Duodenal mucosa (tissue), 2 donors: ENCODE measurements around the gene D2HGDH.
A peak's percentile ranks its signal among the peaks of the same experiment; 100 is the strongest.

Experiments
- H3K27ac ChIP-seq: one replicate; pipeline ENCODE4 v1.7.0; 2013; ENCODE audit warnings: low read depth, low read length
- H3K27me3 ChIP-seq, 2 donors: one replicate each; pipeline ENCODE4 v1.7.0; 2013; ENCODE audit warnings: low read length in 2 of 2, control low read depth in 1 of 2; ENCODE audit not compliant: insufficient read depth in 2 of 2, control insufficient read depth in 1 of 2
- H3K36me3 ChIP-seq, 2 donors: one replicate each; pipeline ENCODE4 v1.7.0; 2013; ENCODE audit warnings: low read length in 2 of 2, control low read depth in 1 of 2; ENCODE audit not compliant: insufficient read depth in 2 of 2, control insufficient read depth in 1 of 2
- H3K4me1 ChIP-seq, 2 donors: one replicate each; pipeline ENCODE4 v1.7.0; 2013; ENCODE audit warnings: low read length in 2 of 2, control low read depth in 1 of 2; ENCODE audit not compliant: insufficient read depth in 2 of 2, control insufficient read depth in 1 of 2
- H3K4me3 ChIP-seq, 2 donors: one replicate each; pipeline ENCODE4 v1.7.0; 2013; ENCODE audit warnings: low read length in 2 of 2, low read depth in 1 of 2
- H3K9ac ChIP-seq, 2 donors: one replicate each; pipeline ENCODE4 v1.7.0; 2013; ENCODE audit warnings: low read length in 2 of 2, low read depth in 1 of 2
- H3K9me3 ChIP-seq, 2 donors: one replicate each; pipeline ENCODE4 v1.7.0; 2013; ENCODE audit warnings: low read length in 2 of 2, control low read depth in 1 of 2; ENCODE audit not compliant: control insufficient read depth in 1 of 2

Gene D2HGDH

GRCh38 chr2:241734467-241735208 lies at the start of gene D2HGDH:
TSS of gene D2HGDH (plus strand) at chr2:241734630. CDS start at chr2:241735225, 595 bp downstream.
- H3K9me3 ChIP-seq, result no peaks in the 10 kb centered on the region
- peaks cover 4% of the 10 kb centered on the region in 2 donors for H3K4me1 ChIP-seq
- no peaks in the 10 kb centered on the region for H3K27me3 ChIP-seq
- peaks cover 0 to 3% of the 10 kb centered on the region in 2 donors for H3K36me3 ChIP-seq
- peak within 1 kb of the TSS; percentile 73 to 86 for H3K9ac ChIP-seq
- H3K4me3 ChIP-seq, result peak within 1 kb of the TSS; percentile 84 to 88
- H3K27ac ChIP-seq, result peak within 1 kb of the TSS; percentile 92

- H3K27ac ChIP-seq, result no peak overlapping the region
- no peaks in the 10 kb centered on the region for H3K27me3 ChIP-seq
- peak overlapping the region; percentile 87 to 89 for H3K4me3 ChIP-seq
- H3K36me3 ChIP-seq, result peaks cover 4 to 15% of the 10 kb centered on the region in 2 donors
- peak overlapping the region; percentile 74 to 79 for H3K9ac ChIP-seq
- H3K4me1 ChIP-seq, result peaks cover 13 to 14% of the 10 kb centered on the region in 2 donors
- H3K9me3 ChIP-seq, result no peaks in the 10 kb centered on the region
Observed at GRCh38 chr2:241686324-241686649, 48.1 kb upstream of the D2HGDH start.

- Histone ChIP-seq H3K27ac (peak within 1 kb of the TSS; percentile 91), H3K9ac (peak within 1 kb of the TSS; percentile 79 to 93), H3K4me1 (peaks cover 13 to 14% of the 10 kb centered on the region in 2 donors), H3K27me3 (no peaks in the 10 kb centered on the region), H3K36me3 (peaks cover 4 to 19% of the 10 kb centered on the region in 2 donors), H3K9me3 (no peaks in the 10 kb centered on the region), H3K4me3 (peak within 1 kb of the TSS; percentile 96 to 97)
Observed at GRCh38 chr2:241686650-241687425, 47.6 kb upstream of the D2HGDH start, which contains the start of gene DTYMK. TSS of gene DTYMK (minus strand) at chr2:241686815. CDS start at chr2:241686783, 32 bp downstream.

GRCh38 chr2:241689306-241689705 lies 45.1 kb upstream of the D2HGDH start:
- H3K9me3 ChIP-seq, result no peaks in the 10 kb centered on the region
- H3K4me3 ChIP-seq, result no peak overlapping the region
- H3K4me1 ChIP-seq, result peaks cover 13 to 14% of the 10 kb centered on the region in 2 donors
- no peaks in the 10 kb centered on the region for H3K27me3 ChIP-seq
- H3K27ac ChIP-seq, result no peak overlapping the region
- H3K9ac ChIP-seq, result no peak overlapping the region
- H3K36me3 ChIP-seq, result peaks cover 4 to 27% of the 10 kb centered on the region in 2 donors

- H3K4me3 ChIP-seq, result no peak overlapping the region
- H3K9me3 ChIP-seq, result no peaks in the 10 kb centered on the region
- H3K4me1 ChIP-seq, result peaks cover 13 to 14% of the 10 kb centered on the region in 2 donors
- H3K36me3 ChIP-seq, result peaks cover 4 to 35% of the 10 kb centered on the region in 2 donors
- no peak overlapping the region for H3K9ac ChIP-seq
- no peaks in the 10 kb centered on the region for H3K27me3 ChIP-seq
- no peak overlapping the region for H3K27ac ChIP-seq
Observed at GRCh38 chr2:241690202-241690717, 44.2 kb upstream of the D2HGDH start.

- H3K36me3 ChIP-seq, result peaks cover 4 to 35% of the 10 kb centered on the region in 2 donors
- no peak overlapping the region for H3K27ac ChIP-seq
Observed at GRCh38 chr2:241692448-241692847, 42.0 kb upstream of the D2HGDH start.

GRCh38 chr2:241695651-241696050 lies 38.8 kb upstream of the D2HGDH start:
- H3K36me3 ChIP-seq, result peaks cover 0 to 24% of the 10 kb centered on the region in 2 donors
- no peaks in the 10 kb centered on the region for H3K4me1 ChIP-seq
- H3K9ac ChIP-seq, result no peak overlapping the region
- H3K27me3 ChIP-seq, result no peaks in the 10 kb centered on the region
- no peak overlapping the region for H3K4me3 ChIP-seq
- no peak overlapping the region for H3K27ac ChIP-seq
- no peaks in the 10 kb centered on the region for H3K9me3 ChIP-seq

More at GRCh38 chr2:241692448-241692847, 42.0 kb upstream of the D2HGDH start:
- Histone ChIP-seq H3K4me3 (no peak overlapping the region), H3K9ac (no peak overlapping the region), H3K27me3 (no peaks in the 10 kb centered on the region), H3K9me3 (no peaks in the 10 kb centered on the region), H3K4me1 (peaks cover 5 to 9% of the 10 kb centered on the region in 2 donors)

- H3K9me3 ChIP-seq, result no peaks in the 10 kb centered on the region
- H3K4me3 ChIP-seq, result peak overlapping the region; percentile 67 to 77
- H3K4me1 ChIP-seq, result peaks cover 6 to 8% of the 10 kb centered on the region in 2 donors
- peak overlapping the region in 1 of 2 donors; percentile 77 for H3K9ac ChIP-seq
- no peak overlapping the region for H3K27ac ChIP-seq
- H3K27me3 ChIP-seq, result no peaks in the 10 kb centered on the region
- peaks cover 5 to 10% of the 10 kb centered on the region in 2 donors for H3K36me3 ChIP-seq
Observed at GRCh38 chr2:241701149-241701398, 33.4 kb upstream of the D2HGDH start.

GRCh38 chr2:241701399-241702154 lies 32.9 kb upstream of the D2HGDH start, which contains the start of gene ING5:
TSS of gene ING5 (plus strand) at chr2:241702039. CDS start at chr2:241702066, 27 bp downstream.
- Histone ChIP-seq H3K27ac (peak within 1 kb of the TSS; percentile 90), H3K27me3 (no peaks in the 10 kb centered on the region), H3K36me3 (peaks cover 11 to 13% of the 10 kb centered on the region in 2 donors), H3K9me3 (peaks cover 0 to 2% of the 10 kb centered on the region in 2 donors), H3K4me1 (peaks cover 6 to 8% of the 10 kb centered on the region in 2 donors), H3K4me3 (peak within 1 kb of the TSS; percentile 81 to 83), H3K9ac (peak within 1 kb of the TSS; percentile 61 to 77)
